ENCODE data around the gene CSN2.

DNA sequence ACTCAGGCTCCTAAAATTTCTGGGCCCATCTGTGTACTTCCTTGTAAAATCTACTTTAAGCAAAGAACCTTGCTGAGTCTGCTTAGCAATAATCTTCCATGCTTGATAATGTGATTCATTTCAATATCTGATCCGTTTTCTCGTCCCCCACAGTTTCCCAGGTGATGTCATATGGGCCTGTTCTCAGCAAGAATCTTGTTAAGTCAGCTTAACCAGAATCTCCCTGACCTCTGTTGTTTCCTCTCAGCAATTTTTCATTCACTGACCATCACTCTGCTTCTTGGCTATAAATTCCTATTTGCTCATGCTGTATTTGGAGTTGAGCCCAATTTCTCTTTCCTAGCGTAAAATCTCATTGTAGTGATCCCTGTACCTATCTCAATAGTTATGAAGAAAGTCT lies 13.9 kb downstream of the CSN2 start:
- no peak for TF ChIP-seq SPI1 (IDR thresholded peaks at IDR 0.05; ENCODE audit: borderline replicate concordance, insufficient read depth, low read depth, low read length)
- no peak for TF ChIP-seq BACH1 (IDR thresholded peaks at IDR 0.05; ENCODE audit: borderline replicate concordance)
- TF ChIP-seq, protein P1, sequence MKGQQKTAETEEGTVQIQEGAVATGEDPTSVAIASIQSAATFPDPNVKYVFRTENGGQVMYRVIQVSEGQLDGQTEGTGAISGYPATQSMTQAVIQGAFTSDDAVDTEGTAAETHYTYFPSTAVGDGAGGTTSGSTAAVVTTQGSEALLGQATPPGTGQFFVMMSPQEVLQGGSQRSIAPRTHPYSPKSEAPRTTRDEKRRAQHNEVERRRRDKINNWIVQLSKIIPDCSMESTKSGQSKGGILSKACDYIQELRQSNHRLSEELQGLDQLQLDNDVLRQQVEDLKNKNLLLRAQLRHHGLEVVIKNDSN (IDR thresholded peaks at IDR 0.05; ENCODE audit: borderline replicate concordance, extremely low read length, insufficient read depth, low read depth, low read length): no peak
- no peak for TF ChIP-seq POLR2A (IDR thresholded peaks at IDR 0.05; ENCODE audit: low read depth, low read length)
- TF ChIP-seq, protein P2, sequence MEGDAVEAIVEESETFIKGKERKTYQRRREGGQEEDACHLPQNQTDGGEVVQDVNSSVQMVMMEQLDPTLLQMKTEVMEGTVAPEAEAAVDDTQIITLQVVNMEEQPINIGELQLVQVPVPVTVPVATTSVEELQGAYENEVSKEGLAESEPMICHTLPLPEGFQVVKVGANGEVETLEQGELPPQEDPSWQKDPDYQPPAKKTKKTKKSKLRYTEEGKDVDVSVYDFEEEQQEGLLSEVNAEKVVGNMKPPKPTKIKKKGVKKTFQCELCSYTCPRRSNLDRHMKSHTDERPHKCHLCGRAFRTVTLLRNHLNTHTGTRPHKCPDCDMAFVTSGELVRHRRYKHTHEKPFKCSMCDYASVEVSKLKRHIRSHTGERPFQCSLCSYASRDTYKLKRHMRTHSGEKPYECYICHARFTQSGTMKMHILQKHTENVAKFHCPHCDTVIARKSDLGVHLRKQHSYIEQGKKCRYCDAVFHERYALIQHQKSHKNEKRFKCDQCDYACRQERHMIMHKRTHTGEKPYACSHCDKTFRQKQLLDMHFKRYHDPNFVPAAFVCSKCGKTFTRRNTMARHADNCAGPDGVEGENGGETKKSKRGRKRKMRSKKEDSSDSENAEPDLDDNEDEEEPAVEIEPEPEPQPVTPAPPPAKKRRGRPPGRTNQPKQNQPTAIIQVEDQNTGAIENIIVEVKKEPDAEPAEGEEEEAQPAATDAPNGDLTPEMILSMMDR (IDR thresholded peaks at IDR 0.05 in 2 of 3, conservative IDR thresholded peaks at IDR 0.05 in 1 of 3; ENCODE audit: control insufficient read depth in 2 of 3, extremely low read depth in 1 of 3, insufficient read depth in 1 of 3, low read depth in 3 of 3, low read length in 3 of 3): no peak
- no peak for TF ChIP-seq EZH2 (IDR thresholded peaks at IDR 0.05; ENCODE audit: borderline replicate concordance, control insufficient read depth, low read depth, low read length)
- TF ChIP-seq, protein P3, sequence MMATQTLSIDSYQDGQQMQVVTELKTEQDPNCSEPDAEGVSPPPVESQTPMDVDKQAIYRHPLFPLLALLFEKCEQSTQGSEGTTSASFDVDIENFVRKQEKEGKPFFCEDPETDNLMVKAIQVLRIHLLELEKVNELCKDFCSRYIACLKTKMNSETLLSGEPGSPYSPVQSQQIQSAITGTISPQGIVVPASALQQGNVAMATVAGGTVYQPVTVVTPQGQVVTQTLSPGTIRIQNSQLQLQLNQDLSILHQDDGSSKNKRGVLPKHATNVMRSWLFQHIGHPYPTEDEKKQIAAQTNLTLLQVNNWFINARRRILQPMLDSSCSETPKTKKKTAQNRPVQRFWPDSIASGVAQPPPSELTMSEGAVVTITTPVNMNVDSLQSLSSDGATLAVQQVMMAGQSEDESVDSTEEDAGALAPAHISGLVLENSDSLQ (IDR thresholded peaks at IDR 0.05): no peak

All from GM12878 (cell line).